Thyroid gland (tissue), 4 donors: ENCODE results near the gene ADGRD1.

Source experiments
- CTCF ChIP-seq, 6 experiments: fragments of 200-600 bp in 3 of 6; fragments of 450-650 bp in 3 of 6; sonication (generic) in 3 of 6; IDR thresholded peaks; one replicate each; pipeline ENCODE4 v1.5.1; 2016 to 2019; ENCODE audit warnings: antibody characterized with exemption in 6 of 6, mild to moderate bottlenecking in 2 of 6, inconsistent platforms in 1 of 6, moderate library complexity in 1 of 6
- POLR2A ChIP-seq, 2 donors: fragments of 450-650 bp; IDR thresholded peaks; one replicate each; pipeline ENCODE4 v1.6.1; 2017; ENCODE audit warnings: antibody characterized with exemption in 2 of 2, mild to moderate bottlenecking in 2 of 2, moderate library complexity in 1 of 2

DNA sequence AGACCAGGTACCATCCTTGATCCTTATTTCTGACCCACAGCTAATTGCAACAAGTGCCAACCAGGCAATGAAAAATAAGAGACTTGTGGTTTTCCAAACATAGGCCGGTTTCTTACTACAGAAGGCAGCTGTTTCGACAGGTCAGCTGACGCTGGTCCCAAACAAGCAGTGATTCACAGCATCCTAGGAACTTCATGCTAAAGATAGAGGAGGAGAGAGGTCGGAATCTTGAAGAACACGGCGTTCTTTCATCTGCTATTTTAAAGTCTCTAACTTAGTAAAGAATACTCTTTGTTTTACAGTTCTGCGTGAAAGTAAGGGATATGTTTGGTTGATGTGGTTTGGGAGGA, 28.1 kb upstream of the ADGRD1 start:
- no peak for TF ChIP-seq CTCF (IDR thresholded peaks at IDR 0.05)
- no peak for TF ChIP-seq POLR2A (IDR thresholded peaks at IDR 0.05)
